HEK293 (cell line): Measurements from ENCODE around the gene VPS54.

Experiments
- BCL11A ChIP-seq: fragments of 450-650 bp; formaldehyde crosslinking; IDR thresholded peaks from 2 replicates; pipeline ENCODE4 v1.5.1; 2016; ENCODE audit warnings: low read depth, missing biosample characterization, missing genetic modification characterization
- BCL11B ChIP-seq: fragments of 450-650 bp; formaldehyde crosslinking; IDR thresholded peaks from 2 replicates; pipeline ENCODE4 v1.5.1; 2016; ENCODE audit warnings: low read depth, missing biosample characterization, missing genetic modification characterization
- GFI1B ChIP-seq: fragments of 450-650 bp; formaldehyde crosslinking; IDR thresholded peaks from 2 replicates; pipeline ENCODE4 v1.5.1; 2016; ENCODE audit warnings: missing biosample characterization, missing genetic modification characterization
- KLF10 ChIP-seq: fragments of 450-650 bp; IDR thresholded peaks from 2 replicates; pipeline ENCODE4 v1.5.1; 2018; ENCODE audit warnings: missing biosample characterization, mild to moderate bottlenecking, missing genetic modification characterization
- SCRT1 ChIP-seq: fragments of 450-650 bp; formaldehyde crosslinking; IDR thresholded peaks from 2 replicates; pipeline ENCODE4 v1.5.1; 2016; ENCODE audit warnings: missing biosample characterization, missing genetic modification characterization, borderline replicate concordance
- TRIM28 ChIP-seq: IDR thresholded peaks from 2 replicates; pipeline ENCODE4 v1.6.1; 2011; ENCODE audit warnings: low read length, control low read depth, borderline replicate concordance
- WT1 ChIP-seq: fragments of 450-650 bp; formaldehyde crosslinking; IDR thresholded peaks from 2 replicates; pipeline ENCODE4 v1.5.1; 2016; ENCODE audit warnings: missing biosample characterization, missing genetic modification characterization
- ZEB2 ChIP-seq: fragments of 450-650 bp; formaldehyde crosslinking; IDR thresholded peaks from 2 replicates; pipeline ENCODE4 v1.5.1; 2016; ENCODE audit warnings: missing biosample characterization, missing genetic modification characterization
- ZFP37 ChIP-seq: fragments of 450-650 bp; formaldehyde crosslinking; IDR thresholded peaks from 2 replicates; pipeline ENCODE4 v1.5.1; 2016; ENCODE audit warnings: missing biosample characterization, missing genetic modification characterization
- ZFP41 ChIP-seq: fragments of 450-650 bp; formaldehyde crosslinking; IDR thresholded peaks from 2 replicates; pipeline ENCODE4 v1.5.1; 2016; ENCODE audit warnings: missing biosample characterization, missing genetic modification characterization, borderline replicate concordance
- ZNF112 ChIP-seq: fragments of 450-650 bp; formaldehyde crosslinking; IDR thresholded peaks from 2 replicates; pipeline ENCODE4 v1.5.0; 2017; ENCODE audit warnings: missing biosample characterization, missing genetic modification characterization
- ZNF138 ChIP-seq: fragments of 450-650 bp; formaldehyde crosslinking; IDR thresholded peaks from 2 replicates; pipeline ENCODE4 v1.5.1; 2016; ENCODE audit warnings: missing biosample characterization, missing genetic modification characterization, borderline replicate concordance
- ZNF302 ChIP-seq: fragments of 450-650 bp; formaldehyde crosslinking; IDR thresholded peaks from 2 replicates; pipeline ENCODE4 v1.5.1; 2016; ENCODE audit warnings: missing biosample characterization, missing genetic modification characterization, low read depth
- ZNF354C ChIP-seq: fragments of 450-650 bp; formaldehyde crosslinking; IDR thresholded peaks from 2 replicates; pipeline ENCODE4 v1.5.1; 2016; ENCODE audit warnings: missing biosample characterization, missing genetic modification characterization, low read depth, borderline replicate concordance
- ZNF830 ChIP-seq: fragments of 450-650 bp; IDR thresholded peaks from 2 replicates; pipeline ENCODE4 v1.5.0; 2018; ENCODE audit warnings: missing biosample characterization, missing genetic modification characterization, low read depth, mild to moderate bottlenecking, moderate library complexity
- ZSCAN16 ChIP-seq: fragments of 450-650 bp; formaldehyde crosslinking; IDR thresholded peaks from 2 replicates; pipeline ENCODE4 v1.5.1; 2016; ENCODE audit warnings: missing biosample characterization, missing genetic modification characterization
- TF ChIP-seq, protein P1 (sequence below): fragments of 450-650 bp; formaldehyde crosslinking; conservative IDR thresholded peaks from 2 replicates; pipeline ENCODE4 v1.5.1; 2016; ENCODE audit warnings: low read depth, missing biosample characterization, missing genetic modification characterization
- TF ChIP-seq, protein P2 (sequence below): fragments of 450-650 bp; formaldehyde crosslinking; IDR thresholded peaks from 2 replicates; pipeline ENCODE4 v1.5.0; 2017; ENCODE audit warnings: missing biosample characterization, missing genetic modification characterization, borderline replicate concordance
- TF ChIP-seq, protein P3 (sequence below): fragments of 450-650 bp; formaldehyde crosslinking; IDR thresholded peaks from 2 replicates; pipeline ENCODE4 v1.5.1; 2016; ENCODE audit warnings: missing biosample characterization, missing genetic modification characterization
- TF ChIP-seq, protein P4 (sequence below): fragments of 450-650 bp; formaldehyde crosslinking; IDR thresholded peaks from 2 replicates; pipeline ENCODE4 v1.5.1; 2016; ENCODE audit warnings: missing biosample characterization, missing genetic modification characterization
- TF ChIP-seq, protein P5 (sequence below): fragments of 450-650 bp; formaldehyde crosslinking; IDR thresholded peaks from 2 replicates; pipeline ENCODE4 v1.5.1; 2016; ENCODE audit warnings: missing biosample characterization, missing genetic modification characterization
- TF ChIP-seq, protein P6 (sequence below): fragments of 450-650 bp; formaldehyde crosslinking; IDR thresholded peaks from 2 replicates; pipeline ENCODE4 v1.5.1; 2017; ENCODE audit warnings: missing biosample characterization, missing genetic modification characterization
- TF ChIP-seq, protein P7 (sequence below): fragments of 450-650 bp; formaldehyde crosslinking; IDR thresholded peaks from 2 replicates; pipeline ENCODE4 v1.5.1; 2016; ENCODE audit warnings: missing biosample characterization, missing genetic modification characterization
- TF ChIP-seq, protein P8 (sequence below): fragments of 450-650 bp; formaldehyde crosslinking; IDR thresholded peaks from 2 replicates; pipeline ENCODE4 v1.5.1; 2017; ENCODE audit warnings: missing biosample characterization, missing genetic modification characterization

VPS54 gene

DNA sequence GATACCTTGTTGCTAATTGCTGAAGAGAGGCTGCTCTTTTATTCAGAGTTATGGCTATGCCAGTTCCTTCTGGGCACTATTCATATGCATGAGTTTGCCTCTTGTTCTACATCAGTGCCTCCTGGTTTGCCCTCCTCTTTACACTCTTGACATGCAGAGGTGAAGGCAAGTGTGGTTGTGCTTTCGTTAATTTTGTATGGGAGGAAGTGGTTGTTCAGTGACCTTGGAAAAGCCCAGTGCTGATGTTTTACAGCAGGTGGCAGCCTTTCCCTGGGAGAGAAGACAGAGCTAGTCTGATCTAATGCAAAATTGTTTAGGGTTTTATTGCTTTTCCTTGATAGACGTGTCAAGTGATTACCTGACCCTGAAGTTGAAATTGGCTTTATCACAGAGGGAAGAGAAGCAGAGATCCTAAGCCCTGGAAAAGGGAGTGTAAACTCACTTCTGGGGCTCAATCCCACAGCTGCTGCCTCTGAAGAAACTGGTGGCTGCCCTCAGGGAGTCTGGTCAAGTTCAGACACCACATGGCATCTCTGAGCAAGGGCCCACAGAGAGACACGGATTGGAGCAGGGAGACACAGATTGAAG is 30.5 kb upstream of the VPS54 start (continued):
- TF ChIP-seq ZFP41 (tag by site-specific recombination) (no peak), SCRT1 (tag by site-specific recombination) (no peak), ZNF354C (tag by site-specific recombination) (no peak), BCL11B (tag by site-specific recombination) (no peak), ZNF830 (tag by site-specific recombination) (no peak), ZNF138 (tag by site-specific recombination) (no peak), ZNF112 (tag by site-specific recombination) (no peak), BCL11A (tag by site-specific recombination) (no peak), WT1 (tag by site-specific recombination) (no peak), KLF10 (tag by site-specific recombination) (no peak), TRIM28 (peak; percentile 44; the same call in 1 of the 2 replicates), GFI1B (tag by site-specific recombination) (no peak), ZFP37 (tag by site-specific recombination) (no peak), ZSCAN16 (no peak), ZEB2 (tag by site-specific recombination) (no peak), ZNF302 (tag by site-specific recombination) (no peak)
- TF ChIP-seq, protein P1, sequence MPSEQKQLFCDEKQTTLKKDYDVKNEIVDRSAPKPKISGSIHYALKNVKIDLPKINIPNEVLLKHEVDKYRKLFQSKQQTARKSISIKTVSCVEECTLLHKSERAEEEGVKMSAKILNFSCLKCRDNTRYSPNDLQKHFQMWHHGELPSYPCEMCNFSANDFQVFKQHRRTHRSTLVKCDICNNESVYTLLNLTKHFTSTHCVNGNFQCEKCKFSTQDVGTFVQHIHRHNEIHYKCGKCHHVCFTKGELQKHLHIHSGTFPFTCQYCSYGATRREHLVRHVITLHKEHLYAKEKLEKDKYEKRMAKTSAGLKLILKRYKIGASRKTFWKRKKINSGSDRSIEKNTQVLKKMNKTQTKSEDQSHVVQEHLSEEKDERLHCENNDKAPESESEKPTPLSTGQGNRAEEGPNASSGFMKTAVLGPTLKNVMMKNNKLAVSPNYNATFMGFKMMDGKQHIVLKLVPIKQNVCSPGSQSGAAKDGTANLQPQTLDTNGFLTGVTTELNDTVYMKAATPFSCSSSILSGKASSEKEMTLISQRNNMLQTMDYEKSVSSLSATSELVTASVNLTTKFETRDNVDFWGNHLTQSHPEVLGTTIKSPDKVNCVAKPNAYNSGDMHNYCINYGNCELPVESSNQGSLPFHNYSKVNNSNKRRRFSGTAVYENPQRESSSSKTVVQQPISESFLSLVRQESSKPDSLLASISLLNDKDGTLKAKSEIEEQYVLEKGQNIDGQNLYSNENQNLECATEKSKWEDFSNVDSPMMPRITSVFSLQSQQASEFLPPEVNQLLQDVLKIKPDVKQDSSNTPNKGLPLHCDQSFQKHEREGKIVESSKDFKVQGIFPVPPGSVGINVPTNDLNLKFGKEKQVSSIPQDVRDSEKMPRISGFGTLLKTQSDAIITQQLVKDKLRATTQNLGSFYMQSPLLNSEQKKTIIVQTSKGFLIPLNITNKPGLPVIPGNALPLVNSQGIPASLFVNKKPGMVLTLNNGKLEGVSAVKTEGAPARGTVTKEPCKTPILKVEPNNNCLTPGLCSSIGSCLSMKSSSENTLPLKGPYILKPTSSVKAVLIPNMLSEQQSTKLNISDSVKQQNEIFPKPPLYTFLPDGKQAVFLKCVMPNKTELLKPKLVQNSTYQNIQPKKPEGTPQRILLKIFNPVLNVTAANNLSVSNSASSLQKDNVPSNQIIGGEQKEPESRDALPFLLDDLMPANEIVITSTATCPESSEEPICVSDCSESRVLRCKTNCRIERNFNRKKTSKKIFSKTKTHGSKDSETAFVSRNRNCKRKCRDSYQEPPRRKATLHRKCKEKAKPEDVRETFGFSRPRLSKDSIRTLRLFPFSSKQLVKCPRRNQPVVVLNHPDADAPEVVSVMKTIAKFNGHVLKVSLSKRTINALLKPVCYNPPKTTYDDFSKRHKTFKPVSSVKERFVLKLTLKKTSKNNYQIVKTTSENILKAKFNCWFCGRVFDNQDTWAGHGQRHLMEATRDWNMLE (tag by site-specific recombination): no peak
- TF ChIP-seq, protein P2, sequence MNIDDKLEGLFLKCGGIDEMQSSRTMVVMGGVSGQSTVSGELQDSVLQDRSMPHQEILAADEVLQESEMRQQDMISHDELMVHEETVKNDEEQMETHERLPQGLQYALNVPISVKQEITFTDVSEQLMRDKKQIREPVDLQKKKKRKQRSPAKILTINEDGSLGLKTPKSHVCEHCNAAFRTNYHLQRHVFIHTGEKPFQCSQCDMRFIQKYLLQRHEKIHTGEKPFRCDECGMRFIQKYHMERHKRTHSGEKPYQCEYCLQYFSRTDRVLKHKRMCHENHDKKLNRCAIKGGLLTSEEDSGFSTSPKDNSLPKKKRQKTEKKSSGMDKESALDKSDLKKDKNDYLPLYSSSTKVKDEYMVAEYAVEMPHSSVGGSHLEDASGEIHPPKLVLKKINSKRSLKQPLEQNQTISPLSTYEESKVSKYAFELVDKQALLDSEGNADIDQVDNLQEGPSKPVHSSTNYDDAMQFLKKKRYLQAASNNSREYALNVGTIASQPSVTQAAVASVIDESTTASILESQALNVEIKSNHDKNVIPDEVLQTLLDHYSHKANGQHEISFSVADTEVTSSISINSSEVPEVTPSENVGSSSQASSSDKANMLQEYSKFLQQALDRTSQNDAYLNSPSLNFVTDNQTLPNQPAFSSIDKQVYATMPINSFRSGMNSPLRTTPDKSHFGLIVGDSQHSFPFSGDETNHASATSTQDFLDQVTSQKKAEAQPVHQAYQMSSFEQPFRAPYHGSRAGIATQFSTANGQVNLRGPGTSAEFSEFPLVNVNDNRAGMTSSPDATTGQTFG (tag by site-specific recombination): no peak
- TF ChIP-seq, protein P3, sequence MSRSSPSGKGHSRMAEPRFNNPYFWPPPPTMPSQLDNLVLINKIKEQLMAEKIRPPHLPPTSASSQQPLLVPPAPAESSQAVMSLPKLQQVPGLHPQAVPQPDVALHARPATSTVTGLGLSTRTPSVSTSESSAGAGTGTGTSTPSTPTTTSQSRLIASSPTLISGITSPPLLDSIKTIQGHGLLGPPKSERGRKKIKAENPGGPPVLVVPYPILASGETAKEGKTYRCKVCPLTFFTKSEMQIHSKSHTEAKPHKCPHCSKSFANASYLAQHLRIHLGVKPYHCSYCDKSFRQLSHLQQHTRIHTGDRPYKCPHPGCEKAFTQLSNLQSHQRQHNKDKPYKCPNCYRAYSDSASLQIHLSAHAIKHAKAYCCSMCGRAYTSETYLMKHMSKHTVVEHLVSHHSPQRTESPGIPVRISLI (tag by site-specific recombination): 0 out of 2 replicates have a peak, but pooled peaks have one; percentile 13
- TF ChIP-seq, protein P4, sequence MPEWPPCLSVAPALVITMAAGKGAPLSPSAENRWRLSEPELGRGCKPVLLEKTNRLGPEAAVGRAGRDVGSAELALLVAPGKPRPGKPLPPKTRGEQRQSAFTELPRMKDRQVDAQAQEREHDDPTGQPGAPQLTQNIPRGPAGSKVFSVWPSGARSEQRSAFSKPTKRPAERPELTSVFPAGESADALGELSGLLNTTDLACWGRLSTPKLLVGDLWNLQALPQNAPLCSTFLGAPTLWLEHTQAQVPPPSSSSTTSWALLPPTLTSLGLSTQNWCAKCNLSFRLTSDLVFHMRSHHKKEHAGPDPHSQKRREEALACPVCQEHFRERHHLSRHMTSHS (tag by site-specific recombination): no peak
- TF ChIP-seq, protein P5, sequence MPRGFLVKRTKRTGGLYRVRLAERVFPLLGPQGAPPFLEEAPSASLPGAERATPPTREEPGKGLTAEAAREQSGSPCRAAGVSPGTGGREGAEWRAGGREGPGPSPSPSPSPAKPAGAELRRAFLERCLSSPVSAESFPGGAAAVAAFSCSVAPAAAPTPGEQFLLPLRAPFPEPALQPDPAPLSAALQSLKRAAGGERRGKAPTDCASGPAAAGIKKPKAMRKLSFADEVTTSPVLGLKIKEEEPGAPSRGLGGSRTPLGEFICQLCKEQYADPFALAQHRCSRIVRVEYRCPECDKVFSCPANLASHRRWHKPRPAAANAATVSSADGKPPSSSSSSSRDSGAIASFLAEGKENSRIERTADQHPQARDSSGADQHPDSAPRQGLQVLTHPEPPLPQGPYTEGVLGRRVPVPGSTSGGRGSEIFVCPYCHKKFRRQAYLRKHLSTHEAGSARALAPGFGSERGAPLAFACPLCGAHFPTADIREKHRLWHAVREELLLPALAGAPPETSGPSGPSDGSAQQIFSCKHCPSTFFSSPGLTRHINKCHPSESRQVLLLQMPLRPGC (tag by site-specific recombination): no peak
- TF ChIP-seq, protein P6, sequence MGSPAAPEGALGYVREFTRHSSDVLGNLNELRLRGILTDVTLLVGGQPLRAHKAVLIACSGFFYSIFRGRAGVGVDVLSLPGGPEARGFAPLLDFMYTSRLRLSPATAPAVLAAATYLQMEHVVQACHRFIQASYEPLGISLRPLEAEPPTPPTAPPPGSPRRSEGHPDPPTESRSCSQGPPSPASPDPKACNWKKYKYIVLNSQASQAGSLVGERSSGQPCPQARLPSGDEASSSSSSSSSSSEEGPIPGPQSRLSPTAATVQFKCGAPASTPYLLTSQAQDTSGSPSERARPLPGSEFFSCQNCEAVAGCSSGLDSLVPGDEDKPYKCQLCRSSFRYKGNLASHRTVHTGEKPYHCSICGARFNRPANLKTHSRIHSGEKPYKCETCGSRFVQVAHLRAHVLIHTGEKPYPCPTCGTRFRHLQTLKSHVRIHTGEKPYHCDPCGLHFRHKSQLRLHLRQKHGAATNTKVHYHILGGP (tag by site-specific recombination): peak; percentile 64; the same call in 1 of the 2 replicates
- TF ChIP-seq, protein P7, sequence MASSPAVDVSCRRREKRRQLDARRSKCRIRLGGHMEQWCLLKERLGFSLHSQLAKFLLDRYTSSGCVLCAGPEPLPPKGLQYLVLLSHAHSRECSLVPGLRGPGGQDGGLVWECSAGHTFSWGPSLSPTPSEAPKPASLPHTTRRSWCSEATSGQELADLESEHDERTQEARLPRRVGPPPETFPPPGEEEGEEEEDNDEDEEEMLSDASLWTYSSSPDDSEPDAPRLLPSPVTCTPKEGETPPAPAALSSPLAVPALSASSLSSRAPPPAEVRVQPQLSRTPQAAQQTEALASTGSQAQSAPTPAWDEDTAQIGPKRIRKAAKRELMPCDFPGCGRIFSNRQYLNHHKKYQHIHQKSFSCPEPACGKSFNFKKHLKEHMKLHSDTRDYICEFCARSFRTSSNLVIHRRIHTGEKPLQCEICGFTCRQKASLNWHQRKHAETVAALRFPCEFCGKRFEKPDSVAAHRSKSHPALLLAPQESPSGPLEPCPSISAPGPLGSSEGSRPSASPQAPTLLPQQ (tag by site-specific recombination): 0 out of 2 replicates have a peak, but pooled peaks have one; percentile 37
- TF ChIP-seq, protein P8, sequence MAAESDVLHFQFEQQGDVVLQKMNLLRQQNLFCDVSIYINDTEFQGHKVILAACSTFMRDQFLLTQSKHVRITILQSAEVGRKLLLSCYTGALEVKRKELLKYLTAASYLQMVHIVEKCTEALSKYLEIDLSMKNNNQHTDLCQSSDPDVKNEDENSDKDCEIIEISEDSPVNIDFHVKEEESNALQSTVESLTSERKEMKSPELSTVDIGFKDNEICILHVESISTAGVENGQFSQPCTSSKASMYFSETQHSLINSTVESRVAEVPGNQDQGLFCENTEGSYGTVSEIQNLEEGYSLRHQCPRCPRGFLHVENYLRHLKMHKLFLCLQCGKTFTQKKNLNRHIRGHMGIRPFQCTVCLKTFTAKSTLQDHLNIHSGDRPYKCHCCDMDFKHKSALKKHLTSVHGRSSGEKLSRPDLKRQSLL (tag by site-specific recombination): no peak
